Smooth muscle cell of bladder (primary cell): Measurements from ENCODE around the gene C1QB. TPM values are rescaled to one million over a fixed set of nuclear protein-coding genes. Genes with fewer than 3 reads are reported as not detected.

Source experiments
- total RNA-seq: library from RNA; depleted of rRNA; stranded (reverse); fragments of >200 nt; gene quantifications from 2 replicates; pipeline ENCODE4 v1.2.3, GENCODE V29; 2014

C1QB gene
- total RNA-seq = not detected in 2 replicates

GRCh38 chr1:22652881-22653316 is at the start of gene C1QB:
TSS of gene C1QB (plus strand) at chr1:22653236. CDS start at chr1:22659463, 6,227 bp downstream.

GRCh38 chr1:22636353-22636752 is 16.7 kb upstream of the C1QB start, which contains the start of gene C1QA:
TSS of gene C1QA (plus strand) at chr1:22636628. CDS start at chr1:22637617, 989 bp downstream.

GRCh38 chr1:22643381-22643780 is 9.7 kb upstream of the C1QB start, which contains the start of gene C1QC:
TSS of gene C1QC (plus strand) at chr1:22643633. CDS start at chr1:22644024, 391 bp downstream.

GRCh38 chr1:22710701-22711049 is 57.6 kb downstream of the C1QB start, which contains the start of gene EPHB2:
TSS of gene EPHB2 (plus strand) at chr1:22710839. CDS start at chr1:22710983, 144 bp downstream.

Other genes with a start within 250 kb of the C1QB start
- 7.3 and 9.7 TPM in 2 replicates for gene ZBTB40, start 201.4 kb upstream of the C1QB start, total RNA-seq
- gene EPHA8, start 89.7 kb upstream of the C1QB start, total RNA-seq = not detected in 2 replicates
- not detected in 2 replicates for gene C1QA, start 16.6 kb upstream of the C1QB start, total RNA-seq
- 0.14 TPM in 1 of 2 replicates, not detected in the other for gene C1QC, start 9.6 kb upstream of the C1QB start, total RNA-seq
- 11.0 and 20.7 TPM in 2 replicates for gene EPHB2, start 57.6 kb downstream of the C1QB start, total RNA-seq